ENCODE measurements around the gene COL1A2.

The COL1A2 gene

DNA sequence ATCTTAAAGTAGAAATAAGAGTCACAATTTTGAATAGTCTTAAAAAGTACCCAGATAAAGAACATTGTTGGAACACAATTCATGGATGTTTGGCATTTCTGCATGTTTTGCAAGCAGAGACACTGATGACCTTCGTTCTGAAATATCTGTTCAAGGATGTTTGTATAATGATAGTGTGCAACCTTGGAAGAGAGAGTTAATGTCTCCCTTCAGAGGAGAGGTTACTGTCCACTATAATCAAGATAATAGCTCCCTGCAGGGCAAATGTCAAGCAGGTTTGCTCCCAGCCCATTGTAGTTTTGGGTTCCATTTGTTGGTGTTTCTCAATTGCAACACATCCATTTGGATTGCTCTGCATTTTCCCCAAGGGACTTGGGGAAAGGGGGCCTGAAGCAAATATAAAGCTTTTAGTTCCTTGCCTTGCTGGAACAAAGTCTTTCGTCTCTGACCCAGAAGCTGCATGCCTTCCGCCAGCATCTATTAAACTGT lies 45.2 kb downstream of the COL1A2 start:
- no peak for DNase-seq

DNA sequence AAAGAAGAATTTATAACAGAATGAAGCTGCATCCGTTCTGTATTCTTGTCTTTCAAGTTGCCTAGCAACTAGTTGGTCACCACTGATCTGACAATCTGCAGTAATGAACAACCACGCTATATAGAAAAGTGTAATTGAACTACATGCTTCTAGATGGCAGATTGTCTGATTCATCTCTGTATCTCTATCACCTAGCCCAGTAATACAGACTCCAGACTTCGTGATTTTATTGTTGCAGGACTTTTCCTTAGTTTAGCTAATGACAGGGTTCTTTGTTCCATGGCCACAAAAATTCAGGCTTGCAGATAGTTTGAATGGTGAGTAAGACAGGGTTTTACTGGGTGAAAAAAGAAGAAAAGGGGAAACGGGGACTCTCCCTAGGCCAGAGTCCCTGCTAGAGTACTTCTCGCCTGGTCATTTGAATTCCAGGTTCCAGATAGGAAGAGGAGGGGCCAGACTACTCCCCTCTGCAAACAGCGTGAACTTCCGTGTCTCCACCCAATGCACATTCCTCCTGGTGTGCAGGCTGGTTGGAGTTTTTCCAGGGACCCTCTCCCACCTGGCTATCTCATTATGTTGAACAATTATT lies 45.9 kb downstream of the COL1A2 start:
- DNase-seq, result no peak

DNA sequence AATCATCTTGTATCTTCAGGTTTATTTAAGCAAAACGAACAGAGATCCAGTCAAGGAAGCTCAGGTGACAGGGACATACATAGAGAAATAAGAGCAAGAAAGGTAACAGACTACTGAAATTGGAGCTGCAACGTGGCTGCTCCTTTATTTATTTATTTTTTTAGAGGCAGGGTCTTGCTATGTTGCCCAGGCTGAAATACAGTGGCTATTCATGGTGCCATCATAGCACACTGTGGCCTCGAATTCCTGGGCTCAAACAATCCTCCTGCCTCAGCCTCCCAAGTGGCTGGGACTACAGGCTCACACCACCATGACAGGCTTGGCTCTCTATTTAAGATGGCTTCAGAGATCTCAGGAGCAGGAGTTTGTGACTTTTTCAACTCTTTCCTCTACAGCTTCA lies 46.4 kb downstream of the COL1A2 start:
- no peak for DNase-seq

DNA sequence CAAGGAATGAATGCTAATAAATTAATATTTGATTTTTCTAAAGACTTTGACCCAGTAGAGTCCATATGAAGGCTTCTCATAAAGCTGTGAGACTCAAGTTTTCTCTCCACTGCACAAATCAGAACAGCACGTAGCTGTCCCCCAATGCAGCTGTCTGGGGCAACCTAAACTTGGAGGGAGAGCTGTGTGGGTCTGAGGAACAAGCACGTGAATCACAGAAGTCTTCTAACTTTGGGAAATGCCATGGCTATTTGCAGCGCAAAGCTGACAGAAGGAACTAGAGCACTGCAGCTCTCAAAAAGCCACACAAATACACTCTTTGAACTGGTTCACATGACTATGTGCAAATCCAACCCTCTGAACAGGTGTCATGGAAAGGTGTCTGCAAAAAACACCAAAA lies 47.9 kb downstream of the COL1A2 start:
- no peak for DNase-seq

DNA sequence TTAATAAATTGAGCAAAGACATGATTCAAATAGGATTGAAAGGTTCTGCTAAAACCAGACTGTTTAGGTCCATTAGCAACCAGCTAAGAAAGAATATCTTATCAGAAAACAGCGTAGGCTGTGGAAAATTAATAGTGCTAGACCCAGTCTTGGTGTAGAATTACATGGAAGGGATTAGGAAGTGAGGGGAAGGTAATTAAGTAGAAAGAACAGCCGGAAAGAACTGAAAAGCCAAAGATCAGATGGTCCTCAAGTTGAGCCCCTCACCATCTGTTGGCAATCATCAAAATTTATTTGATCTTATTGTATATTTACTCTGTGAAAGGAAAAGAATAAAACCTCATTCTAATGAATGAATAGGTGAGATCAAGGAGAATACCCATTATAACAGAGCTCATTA lies 50.1 kb downstream of the COL1A2 start:
- no peak for DNase-seq

DNA sequence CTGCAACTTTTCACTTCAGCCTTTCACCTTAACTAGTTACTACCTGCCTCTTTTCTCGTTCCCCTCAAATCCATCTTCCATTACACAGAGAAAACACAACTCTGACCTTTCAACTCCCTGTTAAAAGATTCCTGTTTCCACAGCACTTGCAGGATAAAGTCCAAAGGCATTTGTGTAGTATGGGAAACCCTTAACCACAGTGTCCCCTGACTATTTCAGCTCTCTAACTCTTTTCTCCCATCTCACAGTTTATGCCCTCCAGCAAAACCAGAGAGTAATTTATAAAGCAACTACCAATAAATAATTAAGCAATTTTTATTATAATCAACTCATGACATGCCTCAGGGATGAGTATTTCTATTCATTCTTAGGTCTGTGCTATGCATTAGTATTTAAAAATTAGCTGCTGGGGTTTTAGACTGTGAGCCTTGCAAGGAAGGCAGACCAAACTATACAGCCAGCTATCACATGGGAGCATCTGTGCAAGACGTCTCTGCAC lies 51.0 kb downstream of the COL1A2 start:
- no peak for DNase-seq

DNA sequence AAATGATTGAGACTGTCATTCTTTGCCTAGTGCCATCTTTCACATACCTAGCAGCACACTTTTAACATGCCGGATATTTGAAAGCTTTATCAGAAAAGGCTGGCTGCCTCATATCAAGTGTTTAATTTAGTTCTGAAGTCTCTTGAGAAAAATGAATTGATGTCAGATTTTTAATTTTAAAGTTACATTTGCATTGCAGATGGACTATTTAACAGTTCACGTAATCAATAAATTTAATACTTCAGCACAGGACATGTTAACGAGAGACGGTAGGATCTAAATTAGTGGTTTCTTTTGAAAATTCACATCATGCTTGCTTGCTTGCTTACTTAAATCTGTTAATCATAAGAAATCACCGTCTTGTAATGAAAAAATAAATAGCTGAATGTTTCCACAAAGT lies 51.6 kb downstream of the COL1A2 start:
- no peak for DNase-seq

DNA sequence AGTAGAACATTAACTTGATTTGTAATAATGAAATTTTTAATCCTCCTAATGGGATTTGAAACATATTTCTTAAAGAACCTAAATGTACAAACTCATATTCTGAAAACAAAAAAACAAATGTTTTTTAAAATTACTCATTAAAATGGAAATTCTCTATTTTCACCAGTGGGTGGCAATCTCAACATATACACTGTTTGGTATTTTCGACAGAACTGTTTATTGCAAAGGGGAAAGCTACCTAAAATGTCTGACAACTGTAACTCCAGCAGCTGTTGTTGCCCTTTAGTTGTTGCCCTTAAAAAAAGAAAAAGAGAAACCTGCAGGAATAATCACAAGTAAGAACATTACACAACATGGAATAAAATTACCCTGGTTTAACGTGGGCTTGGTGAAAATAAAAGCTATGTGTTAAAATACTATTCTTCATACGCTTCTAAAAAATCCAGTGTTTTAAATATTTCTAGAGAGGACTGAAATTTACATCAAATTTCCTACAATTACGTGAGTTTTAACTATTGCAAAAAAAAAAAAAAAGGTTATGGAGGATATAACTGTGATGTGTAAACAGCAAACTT lies 54.5 kb downstream of the COL1A2 start:
- DNase-seq, result no peak

DNA sequence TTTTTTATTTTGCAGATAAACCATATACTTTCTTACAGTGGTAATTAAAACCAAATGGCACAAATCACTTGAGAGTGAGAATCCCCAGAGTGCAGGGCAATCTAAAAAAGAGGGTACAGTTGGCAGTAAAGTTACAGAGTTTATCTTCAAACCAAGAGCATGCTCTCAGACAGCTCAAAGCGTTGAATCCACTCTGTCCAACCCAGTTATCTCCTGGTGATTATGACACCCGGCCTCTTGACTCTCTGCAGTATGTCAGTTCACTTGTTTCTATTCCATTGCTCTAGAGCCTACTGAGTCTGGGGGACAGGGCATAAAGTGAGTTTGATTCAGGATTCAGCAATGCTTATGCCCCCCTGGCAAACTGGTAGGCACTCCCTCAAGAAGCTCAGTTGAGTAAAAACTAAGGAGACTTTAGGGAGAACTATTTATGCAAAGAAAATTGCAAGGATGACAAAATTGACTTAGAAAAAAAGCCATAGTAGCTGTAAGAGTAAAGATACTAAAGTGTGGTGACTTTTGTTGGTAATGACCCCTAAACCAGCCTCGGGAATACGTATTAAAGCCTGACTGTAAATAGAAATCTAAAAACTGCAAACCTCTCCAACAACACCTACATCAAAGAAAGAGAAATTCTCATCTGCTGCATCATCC lies 55.5 kb downstream of the COL1A2 start:
- DNase-seq, result no peak

DNA sequence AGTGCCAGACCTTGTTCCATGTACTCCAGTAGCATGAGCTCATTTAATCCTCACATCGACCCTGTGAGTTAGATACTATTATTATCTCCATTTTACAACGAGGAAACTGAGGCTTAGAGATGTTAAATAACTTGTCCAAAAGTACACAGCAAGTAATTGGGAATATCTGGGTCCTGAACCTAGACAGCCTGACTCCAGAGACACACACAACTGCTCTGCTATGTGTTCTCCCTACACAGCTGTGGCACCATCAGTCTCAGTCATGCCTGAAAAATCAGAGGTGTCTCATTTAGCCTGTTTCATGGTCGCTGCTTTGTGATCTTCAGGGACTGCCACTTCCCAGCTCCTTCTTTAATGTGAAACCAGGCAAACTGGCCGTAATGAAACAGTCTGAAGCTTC lies 56.5 kb downstream of the COL1A2 start:
- DNase-seq, result no peak

DNA sequence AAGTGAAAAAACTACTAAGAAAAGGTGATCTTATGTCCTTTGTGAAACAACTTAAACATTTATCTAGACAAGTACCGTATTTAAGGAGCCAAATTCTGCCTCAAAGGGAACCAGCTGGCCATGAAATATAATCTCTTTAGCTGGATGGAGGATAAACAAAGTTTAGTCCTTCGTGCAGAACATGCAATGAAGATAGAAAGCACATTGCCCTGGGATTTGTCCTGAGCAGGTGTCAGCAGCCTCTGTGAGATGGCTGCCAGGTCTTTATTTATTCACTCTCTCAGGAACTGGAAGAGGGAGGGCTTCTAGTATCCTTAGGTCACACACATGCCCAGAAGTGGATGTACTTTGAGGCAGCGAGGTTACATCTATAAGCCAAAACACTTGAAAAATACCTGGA lies 57.5 kb downstream of the COL1A2 start:
- no peak for DNase-seq

DNA sequence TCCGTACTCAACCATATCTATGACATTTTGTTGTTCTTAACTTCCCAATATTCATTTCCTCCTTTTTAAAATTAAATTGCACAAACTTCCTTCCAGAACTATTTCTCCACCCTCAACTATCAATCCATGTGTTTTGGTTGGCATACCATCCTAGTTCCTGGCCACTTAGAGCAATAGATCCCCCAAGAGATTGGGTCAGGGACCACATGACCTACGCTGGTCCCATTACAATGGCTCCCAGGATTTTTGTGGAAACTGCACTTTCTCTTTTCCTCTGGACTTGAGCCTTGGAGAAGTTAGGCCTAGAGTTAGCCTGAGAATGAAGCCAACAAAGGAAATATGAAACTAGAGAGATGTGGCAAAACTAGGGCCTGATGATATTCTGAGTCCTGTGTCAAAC lies 59.2 kb downstream of the COL1A2 start:
- DNase-seq, result no peak

DNA sequence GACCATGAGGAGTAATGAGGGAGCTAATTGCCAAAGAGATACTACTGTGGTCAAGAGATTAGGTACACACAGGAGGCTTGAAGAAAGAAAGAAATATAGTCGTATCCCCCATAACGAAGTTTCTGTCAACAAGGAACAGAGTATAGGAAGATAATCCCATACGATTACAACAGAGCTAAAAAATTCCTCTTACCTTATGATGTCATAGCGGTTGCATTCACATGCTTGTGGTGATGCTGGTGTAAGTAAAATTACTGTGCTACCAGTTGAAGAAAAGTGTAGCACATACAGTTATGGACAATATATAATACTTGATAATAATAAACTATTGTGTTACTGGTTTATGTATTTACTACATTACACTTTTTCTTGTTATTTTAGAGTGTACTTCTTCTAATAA lies 63.3 kb downstream of the COL1A2 start:
- DNase-seq, result no peak

DNA sequence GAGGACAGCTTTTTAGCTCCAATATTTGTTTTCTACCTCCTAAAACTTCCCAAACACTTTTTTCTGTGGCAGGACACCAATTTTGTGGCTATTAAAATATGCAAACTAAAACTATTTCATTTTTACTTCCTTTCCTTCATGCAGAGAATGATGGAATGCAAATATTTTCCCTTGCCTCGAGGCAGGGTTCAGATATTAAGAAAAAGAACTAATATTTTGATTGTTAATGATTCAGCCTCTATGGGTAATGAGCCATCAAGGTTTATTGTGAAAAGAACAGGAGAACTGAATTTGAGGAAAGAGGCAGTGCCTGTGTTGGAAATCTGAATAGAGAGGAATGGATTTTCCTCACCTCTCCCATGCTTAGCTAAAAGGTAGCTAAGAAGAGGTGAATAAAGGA lies 71.8 kb downstream of the COL1A2 start:
- no peak for DNase-seq

DNA sequence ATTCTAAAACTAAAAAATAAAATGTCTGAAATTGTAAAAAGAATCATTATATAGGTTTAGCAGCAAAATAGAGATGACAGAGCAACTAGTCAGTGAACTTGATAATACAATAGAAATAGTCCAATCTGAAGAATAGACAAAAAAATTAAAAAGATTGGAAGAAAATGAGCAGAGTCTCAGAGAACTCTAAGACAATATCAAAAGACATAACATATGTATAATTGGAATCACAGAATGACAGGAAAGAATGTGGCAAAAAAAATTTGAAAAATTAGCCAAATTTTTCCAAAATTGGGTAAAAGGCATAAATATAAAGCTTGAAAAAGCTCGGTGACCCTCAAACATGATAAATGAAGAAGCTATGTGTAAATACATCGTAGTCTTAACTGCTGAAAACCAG lies 76.9 kb downstream of the COL1A2 start:
- no peak for DNase-seq

DNA sequence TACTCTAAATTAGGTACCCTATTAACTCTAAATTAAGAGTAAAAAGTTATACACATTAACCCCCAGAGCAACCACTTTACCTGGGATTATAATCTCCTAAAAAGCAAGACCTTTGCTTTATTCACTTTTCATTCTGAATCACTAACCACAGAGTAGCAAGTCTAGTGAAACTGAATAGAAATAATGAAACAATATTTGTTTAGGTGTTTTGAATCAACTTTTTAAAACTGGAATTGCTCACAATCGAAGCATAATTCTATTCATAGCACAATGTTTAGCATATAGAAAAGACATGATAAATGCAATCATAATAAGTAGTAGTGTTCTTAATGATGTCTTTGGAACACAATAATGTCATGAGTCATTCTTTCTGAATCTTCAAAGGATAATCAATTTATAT lies 77.9 kb downstream of the COL1A2 start:
- DNase-seq, result no peak

DNA sequence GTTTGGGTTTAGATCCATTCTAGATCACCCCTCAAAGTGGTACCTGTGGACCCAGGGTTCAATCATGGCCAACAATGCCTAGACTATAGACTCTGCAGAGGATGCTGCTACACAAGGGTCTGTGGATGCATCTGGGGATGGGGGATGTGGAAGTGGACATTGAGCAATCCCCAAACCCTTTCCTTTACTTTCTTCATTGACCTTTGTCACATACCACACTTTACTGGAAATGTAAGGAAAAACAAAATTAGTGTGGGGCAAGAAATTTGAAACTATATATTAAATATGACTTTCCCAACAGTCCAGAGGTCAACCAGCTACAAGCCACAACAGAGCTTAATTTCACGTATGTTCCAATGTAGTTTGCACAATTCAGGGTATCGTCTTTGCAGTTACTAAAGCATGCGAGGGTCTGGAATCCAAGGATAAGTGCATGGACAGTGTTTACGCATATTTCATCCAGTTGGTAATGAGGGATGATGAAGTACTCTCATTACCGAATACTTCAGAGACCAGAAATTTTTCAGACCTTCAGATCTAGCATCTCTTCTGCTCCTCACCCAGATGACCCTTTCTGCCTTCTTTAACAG lies 81.7 kb downstream of the COL1A2 start:
- no peak for DNase-seq

DNA sequence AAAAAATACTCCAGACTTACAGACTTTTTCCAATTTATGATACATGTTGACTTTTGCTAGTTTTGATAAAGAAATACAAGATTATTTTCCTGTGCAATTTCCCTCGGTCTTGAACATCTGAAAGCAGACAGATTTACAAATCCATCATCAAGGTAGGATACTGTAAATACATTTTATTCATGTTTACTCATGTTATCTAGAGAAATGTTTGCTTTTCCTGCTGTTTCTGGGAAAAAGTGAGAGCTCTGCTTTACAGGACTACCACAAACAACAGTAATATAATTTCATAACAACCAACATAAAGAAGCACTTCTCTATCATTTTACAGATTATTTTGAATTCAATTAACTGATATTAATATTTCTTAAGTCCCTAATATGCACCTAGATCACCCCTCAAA lies 83.2 kb downstream of the COL1A2 start:
- DNase-seq, result no peak

DNA sequence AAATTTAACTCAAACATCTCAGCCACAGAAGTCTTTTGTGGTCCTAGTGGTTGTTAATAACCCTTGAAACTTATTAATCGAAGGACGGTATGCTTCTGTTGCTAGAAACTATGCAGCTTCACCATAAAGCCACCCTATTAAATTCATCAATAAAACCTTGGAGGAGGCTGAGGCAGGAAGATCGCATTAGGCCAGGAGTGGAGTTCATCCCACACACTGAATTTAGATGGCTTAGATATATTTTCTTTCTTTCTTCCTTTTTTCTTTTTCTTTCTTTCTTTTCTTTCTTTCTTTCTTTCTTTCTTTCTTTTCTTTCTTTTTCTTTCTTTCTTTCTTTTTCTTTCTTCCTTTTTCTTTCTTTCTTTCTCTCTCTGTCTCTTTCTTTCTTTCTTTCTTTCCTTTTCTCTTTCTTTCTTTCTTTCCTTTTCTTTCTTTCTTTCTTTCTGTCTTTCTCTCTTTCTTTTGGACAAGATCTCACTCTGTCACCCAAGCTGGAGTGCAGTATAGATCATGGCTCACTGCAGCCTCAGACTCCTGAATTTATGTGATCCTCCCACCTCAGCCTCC lies 84.0 kb downstream of the COL1A2 start:
- DNase-seq, result no peak
